Thyroid gland (tissue), 4 donors: ENCODE data around the gene TFDP2.

Experiments
- CTCF ChIP-seq, 6 experiments: fragments of 200-600 bp in 3 of 6; fragments of 450-650 bp in 3 of 6; sonication (generic) in 3 of 6; IDR thresholded peaks; one replicate each; pipeline ENCODE4 v1.5.1; 2016 to 2019; ENCODE audit warnings: antibody characterized with exemption in 6 of 6, mild to moderate bottlenecking in 2 of 6, inconsistent platforms in 1 of 6, moderate library complexity in 1 of 6
- POLR2A ChIP-seq, 2 donors: fragments of 450-650 bp; IDR thresholded peaks; one replicate each; pipeline ENCODE4 v1.6.1; 2017; ENCODE audit warnings: antibody characterized with exemption in 2 of 2, mild to moderate bottlenecking in 2 of 2, moderate library complexity in 1 of 2

DNA sequence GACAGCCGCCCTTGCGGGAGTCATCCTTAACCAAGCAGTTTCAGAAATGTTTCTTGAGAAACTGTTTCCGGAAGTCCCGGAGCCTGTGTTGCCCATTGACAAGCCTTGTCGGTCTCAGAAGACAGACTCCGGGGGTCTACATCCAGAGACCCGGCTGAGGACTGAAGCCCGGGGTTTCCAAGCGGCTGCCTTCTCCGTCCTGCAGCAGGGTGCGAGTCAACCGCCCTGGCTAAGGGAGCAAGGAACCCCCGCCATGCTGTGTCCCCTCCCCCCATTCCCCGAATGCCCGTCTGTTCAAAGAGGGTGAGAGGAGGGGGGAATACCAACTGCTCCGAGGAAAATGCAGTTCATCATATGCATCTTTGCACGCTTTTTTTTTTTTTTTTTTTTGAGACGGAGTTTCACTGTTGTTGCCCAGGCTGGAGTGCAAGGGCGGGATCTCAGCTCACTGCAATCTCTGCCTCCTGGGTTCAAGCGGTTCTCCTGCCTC, 211.3 kb downstream of the TFDP2 start:
- TF ChIP-seq CTCF (IDR thresholded peaks at IDR 0.05) (no peak), POLR2A (IDR thresholded peaks at IDR 0.05) (no peak)
